Measurements from ENCODE around the gene STK32C.
"Not testable (repeated sequence)": the region's sequence is repeated elsewhere in the genome, so short reads cannot be mapped to it uniquely, and the experiment has no call there.

STK32C gene

GRCh38 chr10:132301371-132302330, 6.1 kb downstream of the STK32C start:
- no peak for DNase-seq (ENCODE audit: low read depth)

DNA sequence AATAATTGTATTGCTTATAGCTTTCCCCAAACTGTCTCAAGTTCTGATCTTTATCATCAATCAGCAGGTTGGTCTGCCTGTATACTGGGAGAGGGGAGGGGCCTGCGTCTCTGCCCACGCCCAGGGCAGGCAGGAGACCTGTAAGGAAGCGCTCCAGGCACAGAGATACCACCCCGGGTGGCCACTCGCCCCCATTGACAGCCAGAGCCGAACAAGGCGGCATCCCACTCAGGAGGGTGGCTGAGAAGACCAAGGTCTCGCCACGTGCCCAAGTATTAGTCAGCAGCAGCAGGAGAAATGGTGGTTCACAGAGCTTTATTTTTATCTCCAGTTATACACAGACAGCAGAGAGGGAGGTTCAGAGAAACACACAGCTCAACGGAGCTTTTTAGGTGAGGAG, 7.2 kb downstream of the STK32C start:
- no peak for DNase-seq (ENCODE audit: low read depth)

GRCh38 chr10:132299371-132300336, 8.1 kb downstream of the STK32C start:
- no peak for DNase-seq (ENCODE audit: low read depth)

DNA sequence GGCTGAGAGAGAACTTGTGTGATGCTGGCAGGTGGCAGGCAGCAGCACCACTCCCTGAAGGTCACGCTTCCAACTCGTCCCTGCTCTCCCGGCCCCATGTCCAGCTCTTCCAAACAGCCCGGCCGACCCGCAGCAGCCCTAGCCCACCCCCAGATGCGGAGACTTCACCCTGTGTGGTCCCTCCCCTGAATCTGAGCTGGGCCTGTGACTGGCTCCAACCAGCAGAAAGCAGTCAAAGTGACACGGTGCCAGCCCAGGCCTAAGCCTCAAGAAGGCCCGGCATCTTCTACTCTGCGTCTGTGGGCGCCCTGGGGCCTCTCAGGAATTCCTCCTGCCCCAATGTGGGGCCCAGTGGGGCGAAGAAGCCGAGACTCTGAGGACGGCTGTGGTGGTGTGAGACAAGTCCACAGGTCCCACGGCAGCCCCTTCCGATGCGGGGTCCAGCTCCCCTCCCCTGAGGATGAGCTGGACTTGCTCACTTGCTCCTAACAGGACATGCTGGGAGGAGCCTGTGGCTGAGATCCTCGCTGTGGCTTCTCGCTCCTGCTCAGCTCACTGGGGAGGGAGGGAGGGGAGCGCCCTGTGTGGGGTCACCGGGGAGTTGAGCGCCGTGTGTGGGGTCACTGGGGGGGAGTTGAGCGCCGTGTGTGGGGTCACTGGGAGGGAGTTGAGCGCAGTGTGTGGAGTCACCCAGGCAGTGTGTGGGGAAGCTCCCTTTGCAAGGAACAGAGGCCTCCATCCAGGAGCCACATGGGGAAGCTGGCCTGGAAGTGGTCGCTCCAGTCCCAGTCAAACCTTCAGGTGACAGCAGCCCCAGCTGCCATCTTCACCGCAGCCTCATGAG, 9.5 kb downstream of the STK32C start:
- no peak for DNase-seq (ENCODE audit: low read depth)

DNA sequence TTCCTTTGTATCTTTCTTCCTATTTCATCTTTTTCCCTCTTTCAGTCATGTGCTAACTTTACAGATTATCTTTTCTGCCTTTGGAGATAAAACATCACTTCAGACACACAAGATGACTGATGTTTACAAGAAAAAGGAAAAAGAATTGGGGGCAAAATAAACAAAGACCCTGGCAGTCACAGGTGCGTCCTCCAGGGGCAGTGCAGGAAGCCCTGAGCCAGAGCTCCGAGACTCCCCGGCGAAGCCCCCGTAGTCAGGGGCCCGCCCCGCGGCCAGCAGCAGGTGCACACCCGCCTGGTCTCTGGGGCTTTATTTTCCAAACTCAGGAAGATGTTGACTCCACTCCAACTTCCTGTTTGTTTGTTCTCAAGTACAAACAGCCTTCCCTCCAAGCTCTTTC, 10.2 kb downstream of the STK32C start:
- DNase-seq (ENCODE audit: low read depth) = no peak

DNA sequence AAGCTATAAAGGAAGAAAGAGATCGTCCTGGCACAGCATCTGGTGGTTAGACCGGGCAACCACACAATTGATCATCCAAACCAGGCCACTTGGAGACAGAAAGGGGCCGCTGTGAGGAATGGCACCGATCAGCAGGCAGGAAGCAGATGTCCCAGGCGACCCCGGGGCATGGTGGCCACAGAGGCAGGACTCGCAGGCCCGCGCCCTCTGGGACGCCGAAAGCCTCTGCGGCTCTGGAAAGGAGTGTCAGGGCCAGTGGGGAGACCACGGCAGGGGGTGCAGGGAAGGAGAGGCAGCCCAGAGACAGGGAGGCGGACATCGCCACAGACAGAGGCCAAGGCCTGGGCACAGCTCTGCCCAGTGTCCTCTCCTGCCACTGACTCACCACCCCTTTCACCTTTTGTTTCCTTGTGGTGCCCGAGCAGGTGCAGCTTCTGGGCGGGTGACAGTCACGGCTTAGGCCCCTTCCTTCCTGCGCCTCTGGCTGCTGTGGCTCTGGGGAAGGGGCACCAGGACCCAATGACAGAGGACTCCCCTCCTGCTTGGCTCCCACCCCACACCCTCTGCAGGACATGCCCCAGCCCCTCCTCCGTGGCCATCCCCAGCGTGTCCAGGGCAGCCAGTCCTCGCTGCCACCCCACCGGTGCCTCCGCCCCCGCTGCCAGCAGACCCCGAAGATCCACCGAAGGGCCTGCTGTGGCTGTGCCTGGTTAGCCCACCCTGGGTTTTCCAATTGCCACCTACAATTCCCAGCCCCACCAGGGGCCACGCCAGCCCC, 10.9 kb downstream of the STK32C start:
- no peak for DNase-seq (ENCODE audit: low read depth)

DNA sequence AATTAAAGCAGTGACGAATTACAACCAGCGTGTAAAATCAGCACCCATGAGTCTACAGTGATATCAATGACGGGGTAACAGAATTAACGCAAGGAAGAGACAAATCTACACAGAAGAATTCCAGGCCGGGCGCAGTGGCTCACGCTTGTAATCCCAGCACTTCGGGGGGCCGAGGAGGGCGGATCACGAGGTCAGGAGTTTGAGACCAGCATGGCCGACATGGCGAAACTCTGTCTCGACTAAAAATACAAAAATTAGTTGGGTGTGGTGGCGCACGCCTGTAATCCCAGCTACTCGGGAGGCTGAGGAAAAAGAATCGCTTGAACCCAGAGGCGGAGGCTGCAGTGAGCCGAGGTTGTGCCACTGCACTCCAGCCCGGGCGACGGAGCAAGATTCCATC, 12.3 kb downstream of the STK32C start:
- not testable (repeated sequence) for DNase-seq (ENCODE audit: low read depth)

- no peak for DNase-seq (ENCODE audit: low read depth)
Measured at GRCh38 chr10:132294561-132295318, 13.0 kb downstream of the STK32C start.

- DNase-seq (ENCODE audit: low read depth) = no peak
Measured at GRCh38 chr10:132293813-132294520, 13.8 kb downstream of the STK32C start.

DNA sequence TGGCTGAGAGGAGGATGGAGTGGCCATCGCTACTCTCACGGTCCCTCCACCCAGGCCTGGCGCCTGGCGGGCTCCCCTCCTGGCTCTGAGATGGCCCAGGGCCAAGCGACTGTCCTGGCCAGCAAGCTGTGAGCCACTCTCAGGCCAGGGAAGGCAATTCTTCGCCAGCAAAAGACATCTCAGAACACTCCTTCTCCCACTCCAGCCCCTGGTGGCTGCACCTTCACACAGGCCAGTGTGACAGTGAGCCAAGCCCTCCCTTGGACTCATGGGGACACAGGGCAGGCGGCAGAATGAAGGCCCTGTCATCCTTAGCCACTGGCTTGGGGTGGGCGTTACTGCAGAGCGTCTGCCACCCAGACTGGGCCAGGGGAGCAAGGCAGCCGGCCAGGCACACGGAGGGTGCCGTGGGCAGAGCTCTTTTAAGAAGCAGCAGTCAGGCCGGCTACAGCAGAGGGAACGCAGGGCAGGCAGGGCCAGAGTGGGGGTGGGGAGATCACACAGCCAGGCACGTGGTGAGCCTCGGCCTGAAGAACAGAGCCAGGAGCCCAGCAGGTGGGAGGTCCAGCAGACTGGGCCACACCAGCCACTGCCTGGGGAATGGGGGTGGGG, 14.4 kb downstream of the STK32C start:
- DNase-seq (ENCODE audit: low read depth) = no peak

DNA sequence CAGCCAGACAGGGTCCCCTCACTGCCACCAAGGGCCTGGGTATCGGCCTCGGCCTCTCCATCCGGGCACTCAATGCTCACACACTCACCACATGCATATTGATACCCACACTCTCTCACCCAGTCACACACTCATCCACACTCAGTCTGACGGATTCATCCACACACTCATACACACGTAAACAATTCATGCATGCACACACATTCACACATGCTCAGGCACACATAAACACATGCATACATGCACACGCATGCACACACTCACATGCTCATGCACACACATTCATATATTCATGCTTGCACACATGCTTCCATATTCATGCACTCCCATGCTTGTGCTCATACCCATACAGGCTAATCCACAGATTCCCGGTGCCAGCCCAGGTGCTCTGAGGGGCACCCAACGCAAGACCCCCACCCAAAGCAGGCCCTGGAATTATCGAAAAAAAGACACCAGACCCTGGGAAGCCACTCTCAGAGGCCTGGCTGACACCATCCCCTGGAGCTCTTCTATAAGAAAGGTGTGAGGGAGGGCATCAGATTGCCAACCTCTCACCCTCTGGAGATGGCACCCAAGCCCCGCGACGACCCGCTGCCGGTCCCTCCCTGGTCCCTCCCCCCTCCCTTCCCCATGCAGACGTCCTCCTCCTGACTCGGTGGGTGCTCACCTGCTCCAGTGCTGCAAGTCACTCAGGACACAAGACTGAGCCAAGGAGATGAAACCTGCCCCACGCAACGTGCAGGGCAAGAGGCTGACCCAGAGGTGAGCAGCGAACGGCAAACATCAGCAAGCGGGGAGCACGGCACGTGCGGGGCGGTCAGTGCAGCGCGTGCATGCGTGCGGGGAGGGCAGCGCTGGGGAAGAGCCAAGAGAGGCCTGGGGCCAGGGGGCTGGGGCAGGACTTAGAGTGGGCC, 15.2 kb downstream of the STK32C start:
- no peak for DNase-seq (ENCODE audit: low read depth)

DNA sequence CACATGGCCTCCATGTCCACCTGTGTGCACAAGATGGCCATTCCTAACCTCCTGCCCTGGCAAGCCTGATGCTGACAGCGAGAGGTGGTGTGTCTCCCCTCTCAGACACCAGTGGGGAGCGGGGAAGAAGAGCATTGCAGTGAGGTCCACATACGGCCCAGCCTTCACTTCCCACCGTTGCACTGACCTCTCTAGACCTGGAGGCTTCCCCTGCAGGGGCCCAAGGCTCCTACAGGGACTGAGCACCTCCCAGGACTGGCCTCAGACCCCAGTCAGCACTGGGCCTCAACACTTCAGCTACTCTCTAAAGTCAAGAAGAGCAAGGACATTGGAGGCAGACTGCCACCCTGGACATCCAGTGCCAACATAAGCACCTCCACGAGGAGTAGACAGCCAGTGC, 15.9 kb downstream of the STK32C start:
- DNase-seq (ENCODE audit: low read depth) = no peak

GRCh38 chr10:132290631-132291030, 17.1 kb downstream of the STK32C start:
- no peak for DNase-seq (ENCODE audit: low read depth)

GRCh38 chr10:132289439-132289838, 18.3 kb downstream of the STK32C start:
- no peak for DNase-seq (ENCODE audit: low read depth)

- no peak for DNase-seq (ENCODE audit: low read depth)
Measured at GRCh38 chr10:132283604-132284382, 24.0 kb downstream of the STK32C start.

- no peak for DNase-seq (ENCODE audit: low read depth)
Measured at GRCh38 chr10:132282667-132283603, 24.8 kb downstream of the STK32C start.

Data from activated T-cell treated with anti-CD3 and anti-CD28 coated beads for 1 hour (primary cell).